Spleen (tissue), 11 donors: ENCODE data around the gene CLASP1. TPM values are rescaled to one million over a fixed set of nuclear protein-coding genes. Genes with fewer than 3 reads are reported as not detected.

Experiments
- DNase-seq: peaks from one replicate; pipeline ENCODE4 v3.0.0-alpha.2; 2020
- H3K27ac ChIP-seq, 8 donors: fragments of 200-600 bp; sonication (generic) in 7 of 8; 1 replicate in 4 of 8; 2 replicates in 4 of 8; pipeline versions ENCODE4 v1.5.0 to v1.8.0; 2016 to 2021; ENCODE audit warnings: inconsistent platforms in 4 of 8, mild to moderate bottlenecking in 4 of 8, moderate library complexity in 1 of 8
- H3K27me3 ChIP-seq, 7 donors: fragments of 200-600 bp; sonication (generic) in 6 of 7; replicated peaks in 1 of 7; 1 replicate in 4 of 7; 2 replicates in 3 of 7; pipeline versions ENCODE4 v1.5.0 to v1.8.0; 2016 to 2021; ENCODE audit warnings: inconsistent platforms in 3 of 7, mild to moderate bottlenecking in 1 of 7
- H3K36me3 ChIP-seq, 6 donors: fragments of 200-600 bp; sonication (generic) in 5 of 6; 1 replicate in 4 of 6; 2 replicates in 2 of 6; pipeline versions ENCODE4 v1.5.0 to v1.8.0; 2016 to 2021; ENCODE audit warnings: inconsistent platforms in 2 of 6
- H3K4me1 ChIP-seq, 6 donors: fragments of 200-600 bp; sonication (generic) in 5 of 6; 1 replicate in 3 of 6; 2 replicates in 3 of 6; pipeline versions ENCODE4 v1.5.0 to v1.8.0; 2016 to 2021; ENCODE audit warnings: inconsistent platforms in 3 of 6
- H3K4me3 ChIP-seq, 8 donors: fragments of 200-600 bp; sonication (generic) in 7 of 8; 1 replicate in 4 of 8; 2 replicates in 4 of 8; pipeline versions ENCODE4 v1.5.0 to v1.8.0; 2016 to 2021; ENCODE audit warnings: inconsistent platforms in 4 of 8, mild to moderate bottlenecking in 4 of 8, moderate library complexity in 2 of 8
- H3K9me3 ChIP-seq, 8 donors: fragments of 200-600 bp; sonication (generic) in 7 of 8; 1 replicate in 4 of 8; 2 replicates in 4 of 8; pipeline versions ENCODE4 v1.5.0 to v1.8.0; 2016 to 2021; ENCODE audit warnings: inconsistent platforms in 4 of 8
- POLR2A ChIP-seq, 3 donors: fragments of 450-650 bp; IDR thresholded peaks; one replicate each; pipeline ENCODE4 v1.5.1; 2017; ENCODE audit warnings: antibody characterized with exemption in 3 of 3, mild to moderate bottlenecking in 1 of 3
- POLR2AphosphoS5 ChIP-seq, 3 donors: sonication (generic); formaldehyde crosslinking; IDR thresholded peaks; one replicate each; pipeline ENCODE4 v1.5.1; 2017; ENCODE audit warnings: antibody characterized with exemption in 3 of 3
- WGBS, 5 donors: extraction: QIAGEN DNeasy Blood & Tissue Kit in 3 of 5; methylation state at CpG; one replicate each; pipeline versions ENCODE4 v1.1.5 to v1.1.7; 2013 to 2018; 5-methylcytosine and 5-hydroxymethylcytosine counted together
- intact Hi-C: fragments of 100-400 bp; cut with DNase I; formaldehyde crosslinking; loops from one replicate; pipeline ENCODE4 v1.15.0; 2023; ENCODE audit warnings: low total_unique reads
- polyA plus RNA-seq, 3 donors: library from polyadenylated mRNA; stranded (reverse); fragments of 200-250 nt; gene quantifications; one replicate each; pipeline ENCODE4 v1.2.1, GENCODE V29; 2013
- total RNA-seq, 7 donors: library from RNA; depleted of rRNA in 3 of 7; stranded (reverse); fragments of >200 nt in 3 of 7; fragmentation: NEBNext Ultra II Directional in 4 of 7; extraction: Animal tissue kit (Norgen Biotek cat#: 25700) in 4 of 7; gene quantifications; one replicate each; pipeline versions ENCODE4 v1.1.0 to v1.2.1, GENCODE V29; 2016 to 2021
- TF ChIP-seq, protein P1 (sequence below), 11 experiments: fragments of 200-600 bp in 7 of 11; fragments of 450-650 bp in 4 of 11; sonication (generic) in 4 of 11; IDR thresholded peaks in 8 of 11; conservative IDR thresholded peaks in 3 of 11; 1 replicate in 7 of 11; 2 replicates in 4 of 11; pipeline versions ENCODE4 v1.4.0 to v1.8.0; 2016 to 2021; ENCODE audit warnings: antibody characterized with exemption in 11 of 11, inconsistent platforms in 4 of 11, mild to moderate bottlenecking in 1 of 11
- donor health status: healthy with polysubstance abuse.
- donor health status: DM: no; HTN: no; CAD: no; lungs with moderate emphysema.
- donor health status: DM: no; HTN: no; CAD: no.
- donor health status: Bipolar disorder and iron deficiency.
- donor health status: healthy.
- donor health status: DM: no; HTN: no; CAD: no.
- donor health status: DM: yes; HTN: yes; CAD: no.

The CLASP1 gene
- total and polyA plus RNA-seq, 10 donors = 4.0 to 103 (median 71.7) TPM

DNA sequence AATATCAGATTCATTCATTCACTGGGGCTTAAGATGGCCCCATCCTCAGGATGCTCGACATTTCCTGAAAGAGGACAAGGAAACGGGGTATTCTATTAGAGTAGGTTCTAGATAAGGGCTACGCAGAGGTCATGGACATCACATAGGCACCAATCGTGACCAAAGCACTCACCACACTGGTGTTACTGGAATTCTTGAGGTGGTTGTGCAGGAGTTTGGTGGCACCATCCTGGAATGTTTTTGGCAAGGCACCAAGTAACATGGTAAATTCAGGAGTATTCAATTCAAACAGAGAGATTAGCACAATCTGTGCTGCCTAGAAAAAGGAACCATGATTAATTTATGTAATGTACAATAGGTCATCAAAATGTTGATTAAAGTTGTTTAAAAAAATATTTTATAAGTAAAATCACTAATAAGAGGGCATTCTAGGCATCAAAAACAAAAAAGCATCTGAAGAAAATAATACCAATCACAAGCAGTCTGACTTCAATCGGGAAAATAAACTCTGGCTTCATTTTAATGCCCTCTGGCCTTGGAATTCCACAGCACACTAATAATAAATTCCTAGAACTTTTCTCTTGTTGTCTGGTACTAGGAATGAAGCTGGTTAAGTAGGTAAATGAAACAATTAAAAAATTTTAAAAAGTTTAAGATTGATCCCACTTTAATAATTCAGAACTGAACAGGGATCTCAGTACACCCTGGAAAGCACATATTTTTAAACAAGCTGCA, 261.5 kb downstream of the CLASP1 start:
- Histone ChIP-seq H3K36me3 (peaks cover 10 to 91% (median 47%) of the 10 kb centered on the region in 6 donors), H3K4me1 (no peaks in the 10 kb centered on the region), H3K9me3 (no peaks in the 10 kb centered on the region), H3K27me3 (no peaks in the 10 kb centered on the region), H3K27ac (no peak overlapping the region), H3K4me3 (no peak overlapping the region)
- TF ChIP-seq, protein P1, sequence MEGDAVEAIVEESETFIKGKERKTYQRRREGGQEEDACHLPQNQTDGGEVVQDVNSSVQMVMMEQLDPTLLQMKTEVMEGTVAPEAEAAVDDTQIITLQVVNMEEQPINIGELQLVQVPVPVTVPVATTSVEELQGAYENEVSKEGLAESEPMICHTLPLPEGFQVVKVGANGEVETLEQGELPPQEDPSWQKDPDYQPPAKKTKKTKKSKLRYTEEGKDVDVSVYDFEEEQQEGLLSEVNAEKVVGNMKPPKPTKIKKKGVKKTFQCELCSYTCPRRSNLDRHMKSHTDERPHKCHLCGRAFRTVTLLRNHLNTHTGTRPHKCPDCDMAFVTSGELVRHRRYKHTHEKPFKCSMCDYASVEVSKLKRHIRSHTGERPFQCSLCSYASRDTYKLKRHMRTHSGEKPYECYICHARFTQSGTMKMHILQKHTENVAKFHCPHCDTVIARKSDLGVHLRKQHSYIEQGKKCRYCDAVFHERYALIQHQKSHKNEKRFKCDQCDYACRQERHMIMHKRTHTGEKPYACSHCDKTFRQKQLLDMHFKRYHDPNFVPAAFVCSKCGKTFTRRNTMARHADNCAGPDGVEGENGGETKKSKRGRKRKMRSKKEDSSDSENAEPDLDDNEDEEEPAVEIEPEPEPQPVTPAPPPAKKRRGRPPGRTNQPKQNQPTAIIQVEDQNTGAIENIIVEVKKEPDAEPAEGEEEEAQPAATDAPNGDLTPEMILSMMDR (IDR thresholded peaks at IDR 0.05 in 8 of 11, conservative IDR thresholded peaks at IDR 0.05 in 3 of 11) = no peak
- TF ChIP-seq POLR2AphosphoS5 (IDR thresholded peaks at IDR 0.05) (no peak), POLR2A (IDR thresholded peaks at IDR 0.05) (no peak)
- DNase-seq = no peak
- WGBS, 5 donors = 73 to 87% (median 83%) methylated on average over 5 of the region's 5 CpGs
- intact Hi-C loops = no loop called here

DNA sequence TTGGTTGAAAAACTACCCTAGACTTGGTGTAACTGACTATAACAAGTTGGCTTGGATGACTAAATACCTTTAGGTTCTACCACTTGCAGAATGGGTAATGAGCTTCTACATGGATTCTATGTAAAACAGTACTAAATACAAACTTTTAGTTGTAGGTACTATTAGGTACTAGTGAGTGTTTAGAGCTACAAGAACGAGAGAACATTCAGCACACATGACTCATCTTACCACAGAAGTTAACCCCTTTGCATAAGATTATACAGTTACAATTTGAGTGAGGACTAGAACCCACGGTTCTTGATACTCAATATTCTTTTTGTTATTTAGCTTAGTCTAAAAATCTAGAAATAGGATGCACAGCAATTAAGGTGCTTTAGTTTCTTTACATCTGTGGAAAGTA, 262.6 kb downstream of the CLASP1 start:
- Histone ChIP-seq H3K27me3 (no peaks in the 10 kb centered on the region), H3K9me3 (no peaks in the 10 kb centered on the region), H3K4me3 (no peak overlapping the region), H3K27ac (no peak overlapping the region), H3K36me3 (peaks cover 10 to 91% (median 54%) of the 10 kb centered on the region in 6 donors), H3K4me1 (no peaks in the 10 kb centered on the region)
- DNase-seq = no peak
- 68 to 85% (median 78%) methylated on average over 2 of the region's 2 CpGs for WGBS, 5 donors
- intact Hi-C loops = no loop called here
- TF ChIP-seq POLR2AphosphoS5 (IDR thresholded peaks at IDR 0.05) (no peak), POLR2A (IDR thresholded peaks at IDR 0.05) (no peak)
- TF ChIP-seq, protein P1 (IDR thresholded peaks at IDR 0.05 in 8 of 11, conservative IDR thresholded peaks at IDR 0.05 in 3 of 11) = no peak

DNA sequence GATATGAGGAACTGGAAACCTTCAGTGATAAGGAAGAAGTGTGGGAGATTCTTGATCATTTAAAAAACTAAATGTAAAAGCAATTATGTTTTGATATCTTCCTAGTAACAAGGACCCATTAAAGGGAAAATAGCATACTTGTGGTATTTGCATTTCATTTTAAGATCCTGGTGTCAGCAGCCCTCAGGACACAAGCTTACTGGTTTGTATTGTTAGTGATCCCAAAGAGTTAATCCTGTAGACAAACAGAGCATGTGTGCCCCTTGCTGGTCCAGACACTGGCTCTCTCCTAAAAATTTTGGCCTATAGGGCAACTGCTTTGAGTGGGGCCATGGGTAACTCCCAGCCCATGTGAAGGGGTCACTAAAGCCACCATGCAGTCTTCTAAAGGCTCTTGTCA, 263.2 kb downstream of the CLASP1 start:
- Histone ChIP-seq H3K36me3 (peaks cover 10 to 91% (median 60%) of the 10 kb centered on the region in 6 donors), H3K4me1 (no peaks in the 10 kb centered on the region), H3K27ac (no peak overlapping the region), H3K27me3 (no peaks in the 10 kb centered on the region), H3K4me3 (no peak overlapping the region), H3K9me3 (no peaks in the 10 kb centered on the region)
- DNase-seq = no peak
- TF ChIP-seq POLR2AphosphoS5 (IDR thresholded peaks at IDR 0.05) (no peak), POLR2A (IDR thresholded peaks at IDR 0.05) (no peak)
- TF ChIP-seq, protein P1 (IDR thresholded peaks at IDR 0.05 in 8 of 11, conservative IDR thresholded peaks at IDR 0.05 in 3 of 11) = no peak
- intact Hi-C loops = no loop called here

GRCh38 chr2:121382744-121383143, 266.5 kb downstream of the CLASP1 start:
- H3K4me1 ChIP-seq = no peaks in the 10 kb centered on the region
- no peaks in the 10 kb centered on the region for H3K27me3 ChIP-seq
- no peak overlapping the region for H3K27ac ChIP-seq
- H3K9me3 ChIP-seq = no peaks in the 10 kb centered on the region
- TF ChIP-seq POLR2AphosphoS5 (IDR thresholded peaks at IDR 0.05) = no peak
- no peak for TF ChIP-seq POLR2A (IDR thresholded peaks at IDR 0.05)
- TF ChIP-seq, protein P1 (IDR thresholded peaks at IDR 0.05 in 8 of 11, conservative IDR thresholded peaks at IDR 0.05 in 3 of 11) = no peak
- DNase-seq = no peak
- no peak overlapping the region for H3K4me3 ChIP-seq
- H3K36me3 ChIP-seq = peaks cover 10 to 99% (median 78%) of the 10 kb centered on the region in 6 donors
- 78 to 96% (median 90%) methylated on average over 4 of the region's 4 CpGs for WGBS, 5 donors
- intact Hi-C loops = no loop called here
